Esophagus squamous epithelium (tissue), 5 donors: Measurements from ENCODE around the gene SIGLEC7. TPM values are rescaled to one million over a fixed set of nuclear protein-coding genes. Genes with fewer than 3 reads are reported as not detected.

ENCODE experiments used
- DNase-seq: peaks from one replicate; lab custom pipeline; 2025; lab: John Stamatoyannopoulos, UW
- H3K27ac ChIP-seq, 4 donors: fragments of 200-600 bp; sonication (generic); one replicate each; pipeline ENCODE4 v1.5.1; 2016 to 2019; ENCODE audit warnings: mild to moderate bottlenecking in 1 of 4
- H3K27me3 ChIP-seq, 4 donors: fragments of 200-600 bp; sonication (generic); 1 replicate in 3 of 4; 2 replicates in 1 of 4; pipeline versions ENCODE4 v1.5.1 to v1.6.0; 2017 to 2021; ENCODE audit warnings: antibody characterized with exemption in 1 of 4
- H3K36me3 ChIP-seq, 3 donors: fragments of 200-600 bp; sonication (generic); one replicate each; pipeline ENCODE4 v1.5.1; 2016 to 2019
- H3K4me1 ChIP-seq, 3 donors: fragments of 200-600 bp; sonication (generic); one replicate each; pipeline ENCODE4 v1.5.1; 2017 to 2019
- H3K4me3 ChIP-seq, 4 donors: fragments of 200-600 bp; sonication (generic); 1 replicate in 3 of 4; 2 replicates in 1 of 4; pipeline ENCODE4 v1.5.1; 2016 to 2019; ENCODE audit warnings: mild to moderate bottlenecking in 2 of 4, moderate library complexity in 1 of 4
- H3K9me3 ChIP-seq, 3 donors: fragments of 200-600 bp; sonication (generic); one replicate each; pipeline ENCODE4 v1.5.1; 2016 to 2019
- CTCF ChIP-seq, 6 experiments: fragments of 450-650 bp in 4 of 6; fragments of 200-600 bp in 2 of 6; sonication (generic) in 2 of 6; IDR thresholded peaks; one replicate each; pipeline ENCODE4 v1.5.1; 2016 to 2019; ENCODE audit warnings: antibody characterized with exemption in 6 of 6, mild to moderate bottlenecking in 4 of 6, moderate library complexity in 4 of 6
- POLR2A ChIP-seq, 4 donors: fragments of 450-650 bp; IDR thresholded peaks; one replicate each; pipeline ENCODE4 v1.6.1; 2017; ENCODE audit warnings: antibody characterized with exemption in 4 of 4, mild to moderate bottlenecking in 4 of 4, moderate library complexity in 3 of 4
- WGBS, 2 donors: methylation state at CpG; one replicate each; pipeline ENCODE4 v1.1.5; 2018; 5-methylcytosine and 5-hydroxymethylcytosine counted together
- intact Hi-C: fragments of 100-400 bp; cut with DNase I; formaldehyde crosslinking; loops from one replicate; pipeline ENCODE4 v1.15.0; 2022
- total RNA-seq, 4 donors: library from RNA; depleted of rRNA; stranded (reverse); fragments of >200 nt; gene quantifications; one replicate each; pipeline ENCODE4 v1.1.0, GENCODE V29; 2016
- donor health status: DM: yes; HTN: yes; CAD: no.

SIGLEC7 gene
- total RNA-seq, 4 donors from 2014 or later, result 0.13 to 3.8 (median 0.32) TPM; not detected in 1

- WGBS, 2 donors, result 79 to 80% methylated on average over 4 to 6 of the region's 6 CpGs
These were observed 27.9 kb upstream of the SIGLEC7 start for GRCh38 chr19:51114087-51114729.

GRCh38 chr19:51116736-51117286, 25.3 kb upstream of the SIGLEC7 start:
- Histone ChIP-seq H3K36me3 (no peaks in the 10 kb centered on the region), H3K4me3 (no peak overlapping the region), H3K9me3 (no peaks in the 10 kb centered on the region), H3K27ac (no peak overlapping the region), H3K4me1 (no peaks in the 10 kb centered on the region), H3K27me3 (peaks cover 0 to 25% (median 0%) of the 10 kb centered on the region in 4 donors)
- TF ChIP-seq POLR2A (IDR thresholded peaks at IDR 0.05), result no peak
- TF ChIP-seq CTCF (IDR thresholded peaks at IDR 0.05), result no peak
- WGBS, 2 donors, result 52 to 59% methylated on average over 5 of the region's 6 CpGs
- DNase-seq, result no peak
- intact Hi-C loops, result no loop called here

More at GRCh38 chr19:51114087-51114729, 27.9 kb upstream of the SIGLEC7 start:
- Histone ChIP-seq H3K27me3 (peaks cover 0 to 25% (median 0%) of the 10 kb centered on the region in 4 donors), H3K4me1 (peaks cover 3 to 20% (median 5%) of the 10 kb centered on the region in 3 donors), H3K27ac (no peak overlapping the region), H3K36me3 (no peaks in the 10 kb centered on the region), H3K4me3 (no peak overlapping the region), H3K9me3 (no peaks in the 10 kb centered on the region)
- TF ChIP-seq POLR2A (IDR thresholded peaks at IDR 0.05) (no peak), CTCF (IDR thresholded peaks at IDR 0.05) (no peak)
- no peak for DNase-seq
- intact Hi-C loops, result no loop called here

- no peak for DNase-seq
- Histone ChIP-seq H3K4me1 (peaks cover 0 to 4% (median 0%) of the 10 kb centered on the region in 3 donors), H3K36me3 (no peaks in the 10 kb centered on the region), H3K9me3 (no peaks in the 10 kb centered on the region), H3K27ac (no peak overlapping the region), H3K27me3 (peaks cover 0 to 23% (median 0%) of the 10 kb centered on the region in 4 donors), H3K4me3 (no peak overlapping the region)
- TF ChIP-seq POLR2A (IDR thresholded peaks at IDR 0.05) (no peak), CTCF (IDR thresholded peaks at IDR 0.05) (no peak)
- 50 to 54% methylated on average over 4 of the region's 4 CpGs for WGBS, 2 donors
- intact Hi-C loops, result no loop called here
These were observed 23.0 kb upstream of the SIGLEC7 start for GRCh38 chr19:51119101-51119500.

- Histone ChIP-seq H3K27me3 (peaks cover 0 to 27% (median 0%) of the 10 kb centered on the region in 4 donors), H3K9me3 (no peaks in the 10 kb centered on the region), H3K36me3 (no peaks in the 10 kb centered on the region), H3K4me1 (peaks cover 0 to 5% (median 0%) of the 10 kb centered on the region in 3 donors), H3K4me3 (no peak overlapping the region), H3K27ac (no peak overlapping the region)
- TF ChIP-seq POLR2A (IDR thresholded peaks at IDR 0.05) (no peak), CTCF (IDR thresholded peaks at IDR 0.05) (no peak)
- DNase-seq, result no peak
- WGBS, 2 donors, result 42 to 73% methylated on average over 2 to 3 of the region's 6 CpGs
- intact Hi-C loops, result no loop called here
These were observed 22.5 kb upstream of the SIGLEC7 start for GRCh38 chr19:51119611-51120010.

- 50 to 85% methylated on average over 2 to 4 of the region's 6 CpGs for WGBS, 2 donors
- H3K27ac ChIP-seq, result no peak overlapping the region
- peaks cover 0 to 32% (median 0%) of the 10 kb centered on the region in 4 donors for H3K27me3 ChIP-seq
These were observed 21.9 kb upstream of the SIGLEC7 start for GRCh38 chr19:51120160-51120559.

More at GRCh38 chr19:51120160-51120559, 21.9 kb upstream of the SIGLEC7 start:
- Histone ChIP-seq H3K4me1 (peaks cover 0 to 5% (median 0%) of the 10 kb centered on the region in 3 donors), H3K9me3 (no peaks in the 10 kb centered on the region), H3K36me3 (no peaks in the 10 kb centered on the region), H3K4me3 (no peak overlapping the region)
- DNase-seq, result no peak
- intact Hi-C loops, result no loop called here
- TF ChIP-seq POLR2A (IDR thresholded peaks at IDR 0.05) (no peak), CTCF (IDR thresholded peaks at IDR 0.05) (no peak)
